HCT116 (cell line): Measurements from ENCODE around the gene TAF11. TPM values are rescaled to one million over a fixed set of nuclear protein-coding genes. Genes with fewer than 3 reads are reported as not detected.

Experiments
- ATAC-seq: fragments of 200-7000 bp; cut with Tn5 transposase; 2 replicates; pipeline ENCODE4 v1.9.1; 2020; ENCODE audit warnings: mild to moderate bottlenecking, moderate library complexity
- BruUV-seq: library from RNA; stranded (reverse); fragments of 400-500 nt; replicated peaks from 2 replicates; lab custom pipeline; 2021; lab: Mats Ljungman, UMichigan
- CTCF ChIA-PET: fragments of 300-600 bp; sonication (Branson Sonifier 250); formaldehyde crosslinking; loops from one replicate; lab custom pipeline; 2021; ENCODE audit warnings: antibody characterized with exemption; lab: Charles Lee
- POLR2A ChIA-PET: fragments of 300-600, 350-600 bp; sonication (Branson Sonifier 250); formaldehyde crosslinking; loops from one replicate; lab custom pipeline; 2021; ENCODE audit warnings: antibody characterized with exemption; lab: Charles Lee
- RAD21 ChIA-PET, 2 experiments: fragments of 300-600 bp; sonication (Branson Sonifier 250); formaldehyde crosslinking; loops; one replicate each; lab custom pipeline; 2023; ENCODE audit warnings: low total read pairs in 2 of 2; ENCODE audit not compliant: uncharacterized antibody in 2 of 2, unreplicated experiment in 2 of 2, low non-redundant PET in 1 of 2; lab: Charles Lee
- DNase-seq: peaks from one replicate; pipeline ENCODE4 v3.0.0-alpha.2; 2010; ENCODE audit warnings: low read depth, low spot score
- H2AFZ ChIP-seq: fragments of 200-600 bp; shearing (Covaris generic), sonication (generic); 2 replicates; pipeline ENCODE4 v1.6.1; 2017; ENCODE audit warnings: low read depth, mixed run types, mixed read lengths, antibody characterized with exemption, low read length; ENCODE audit not compliant: poor library complexity, severe bottlenecking
- H3K27ac ChIP-seq: 2 replicates; pipeline ENCODE4 v1.5.1; 2012; ENCODE audit warnings: low read depth, low read length
- H3K27me3 ChIP-seq: fragments of 200-600 bp; sonication (generic); 2 replicates; pipeline ENCODE4 v1.6.1; 2016; ENCODE audit warnings: mixed run types, low read length, mixed read lengths; ENCODE audit not compliant: insufficient read depth
- H3K36me3 ChIP-seq, 2 experiments: fragments of 200-500 bp in 1 of 2; fragments of 200-600 bp in 1 of 2; sonication (Bioruptor generic) in 1 of 2; sonication (generic) in 1 of 2; 2 replicates each; pipeline versions ENCODE4 v1.5.1 to v1.6.1; 2014 to 2016; ENCODE audit warnings: low read length in 2 of 2, inconsistent platforms in 1 of 2, mixed read lengths in 1 of 2, mixed run types in 1 of 2; ENCODE audit not compliant: insufficient read depth in 2 of 2, control insufficient read depth in 1 of 2
- H3K4me1 ChIP-seq, 2 experiments: fragments of 200-600 bp in 1 of 2; sonication (generic) in 1 of 2; 2 replicates each; pipeline versions ENCODE4 v1.5.1 to v1.6.1; 2012 to 2017; ENCODE audit warnings: low read length in 2 of 2, inconsistent platforms in 1 of 2, mild to moderate bottlenecking in 1 of 2, mixed read lengths in 1 of 2, mixed run types in 1 of 2, moderate library complexity in 1 of 2; ENCODE audit not compliant: insufficient read depth in 2 of 2, control insufficient read depth in 1 of 2
- H3K4me2 ChIP-seq: fragments of 200-600 bp; sonication (generic); 2 replicates; pipeline ENCODE4 v1.6.1; 2017; ENCODE audit warnings: mixed run types, low read length, mixed read lengths
- H3K4me3 ChIP-seq, 2 experiments: fragments of 200-600 bp in 1 of 2; sonication (generic) in 1 of 2; replicated peaks in 1 of 2; 2 replicates each; pipeline ENCODE4 v1.5.1; 2011 to 2016; ENCODE audit warnings: low read length in 2 of 2, control low read depth in 1 of 2, low read depth in 1 of 2, mild to moderate bottlenecking in 1 of 2, mixed read lengths in 1 of 2, mixed run types in 1 of 2
- H3K79me2 ChIP-seq: fragments of 200-600 bp; sonication (generic); 2 replicates; pipeline ENCODE4 v1.6.1; 2017; ENCODE audit warnings: mild to moderate bottlenecking, mixed run types, low read length, moderate library complexity, mixed read lengths; ENCODE audit not compliant: insufficient read depth
- H3K9ac ChIP-seq: fragments of 200-600 bp; sonication (generic); 2 replicates; pipeline ENCODE4 v1.6.1; 2016; ENCODE audit warnings: low read length, mixed read lengths
- H3K9me2 ChIP-seq: fragments of 200-600 bp; sonication (generic), shearing (Covaris generic); 2 replicates; pipeline ENCODE4 v1.6.1; 2017; ENCODE audit warnings: mixed run types, mild to moderate bottlenecking, moderate library complexity; ENCODE audit not compliant: insufficient read depth
- H3K9me3 ChIP-seq, 2 experiments: fragments of 200-500 bp in 1 of 2; fragments of 200-600 bp in 1 of 2; sonication (Bioruptor generic) in 1 of 2; sonication (generic) in 1 of 2; 2 replicates each; pipeline ENCODE4 v1.6.1; 2014 to 2017; ENCODE audit warnings: low read length in 2 of 2, mixed read lengths in 2 of 2, inconsistent platforms in 1 of 2, low read depth in 1 of 2, mild to moderate bottlenecking in 1 of 2, mixed run types in 1 of 2, moderate library complexity in 1 of 2; ENCODE audit not compliant: control insufficient read depth in 1 of 2, insufficient read depth in 1 of 2
- H4K20me1 ChIP-seq: fragments of 200-600 bp; sonication (generic), shearing (Covaris generic); 2 replicates; pipeline ENCODE4 v1.6.1; 2017; ENCODE audit warnings: mixed run types, mild to moderate bottlenecking, moderate library complexity; ENCODE audit not compliant: insufficient read depth
- ATF3 ChIP-seq: IDR thresholded peaks from 2 replicates; pipeline ENCODE4 v1.6.1; 2012
- CBX3 ChIP-seq: IDR thresholded peaks from 2 replicates; pipeline ENCODE4 v1.6.1; 2012; ENCODE audit warnings: low read depth
- CEBPB ChIP-seq: IDR thresholded peaks from 2 replicates; pipeline ENCODE4 v1.6.1; 2012; ENCODE audit warnings: low read depth
- EGR1 ChIP-seq: IDR thresholded peaks from 2 replicates; pipeline ENCODE4 v1.6.1; 2012; ENCODE audit warnings: low read depth
- ELF1 ChIP-seq: IDR thresholded peaks from 2 replicates; pipeline ENCODE4 v1.6.1; 2012; ENCODE audit warnings: low read depth, borderline replicate concordance
- EZH2 ChIP-seq: fragments of 200-600 bp; sonication (generic); IDR thresholded peaks from 2 replicates; pipeline ENCODE4 v1.6.1; 2017; ENCODE audit warnings: antibody characterized with exemption, mixed run types
- EZH2phosphoT487 ChIP-seq: fragments of 200-600 bp; IDR thresholded peaks from 2 replicates; pipeline ENCODE4 v1.6.1; 2018; ENCODE audit warnings: antibody characterized with exemption, borderline replicate concordance
- POLR2A ChIP-seq: IDR thresholded peaks from 2 replicates; pipeline ENCODE4 v1.7.0; 2011; ENCODE audit warnings: borderline replicate concordance; ENCODE audit not compliant: insufficient read depth, insufficient read length; ENCODE audit errors: extremely low read depth
- POLR2AphosphoS5 ChIP-seq: IDR thresholded peaks from 2 replicates; pipeline ENCODE4 v1.6.1; 2011; ENCODE audit warnings: mild to moderate bottlenecking, low read depth, low read length, moderate library complexity
- RAD21 ChIP-seq: IDR thresholded peaks from 2 replicates; pipeline ENCODE4 v1.6.1; 2012; ENCODE audit warnings: low read depth, mild to moderate bottlenecking
- REST ChIP-seq: IDR thresholded peaks from 2 replicates; pipeline ENCODE4 v1.6.1; 2012; ENCODE audit warnings: low read depth
- SIN3A ChIP-seq: IDR thresholded peaks from 2 replicates; pipeline ENCODE4 v1.6.1; 2012; ENCODE audit warnings: low read depth
- SP1 ChIP-seq: IDR thresholded peaks from 2 replicates; pipeline ENCODE4 v1.6.1; 2012; ENCODE audit warnings: low read depth
- SRF ChIP-seq: IDR thresholded peaks from 2 replicates; pipeline ENCODE4 v1.6.1; 2012; ENCODE audit warnings: low read depth
- TCF7L2 ChIP-seq: IDR thresholded peaks from 2 replicates; pipeline ENCODE4 v1.7.0; 2011; ENCODE audit warnings: borderline replicate concordance, inconsistent platforms; ENCODE audit not compliant: insufficient read depth, insufficient read length; ENCODE audit errors: extremely low read depth
- YY1 ChIP-seq: IDR thresholded peaks from 2 replicates; pipeline ENCODE4 v1.6.1; 2011; ENCODE audit warnings: low read length, low read depth, moderate library complexity, mild to moderate bottlenecking; ENCODE audit not compliant: insufficient replicate concordance; ENCODE audit errors: extremely low read depth
- ZFX ChIP-seq: fragments of 450-650 bp; IDR thresholded peaks from 2 replicates; pipeline ENCODE4 v1.6.1; 2017
- ZNF274 ChIP-seq: fragments of 200-500 bp; sonication (Bioruptor generic); IDR thresholded peaks from 2 replicates; pipeline ENCODE4 v1.6.1; 2014; ENCODE audit warnings: mild to moderate bottlenecking, low read depth, low read length, inconsistent platforms
- intact Hi-C: fragments of 100-400 bp; cut with micrococcal nuclease; formaldehyde crosslinking; loops from 2 replicates; pipeline ENCODE4 v1.10.0; 2022
- total RNA-seq: library from RNA; stranded (reverse); gene quantifications from one replicate; pipeline ENCODE4 v1.2.1, GENCODE V29; 2021; ENCODE audit not compliant: unreplicated experiment
- TF ChIP-seq, protein P1 (sequence below): IDR thresholded peaks from 2 replicates; pipeline ENCODE4 v1.6.1; 2011; ENCODE audit warnings: mild to moderate bottlenecking, low read length, moderate library complexity; ENCODE audit not compliant: insufficient replicate concordance; ENCODE audit errors: extremely low read depth
- TF ChIP-seq, protein P2 (sequence below): IDR thresholded peaks from 2 replicates; pipeline ENCODE4 v1.6.1; 2012

The TAF11 gene
- total RNA-seq, 1 experiment from 2014 or later, result 23.7 TPM

- Histone ChIP-seq H3K9ac (peak within 1 kb of the TSS; percentile 84), H3K36me3 (no peaks in the 10 kb centered on the region), H3K79me2 (peaks cover 85% of the 10 kb centered on the region), H3K27me3 (no peaks in the 10 kb centered on the region), H3K4me3 (peak within 1 kb of the TSS; percentile 81 to 87), H3K4me2 (peak within 1 kb of the TSS; percentile 93), H2AFZ (peak within 1 kb of the TSS; percentile 49), H3K9me3 (no peaks in the 10 kb centered on the region), H3K9me2 (no peaks in the 10 kb centered on the region), H3K4me1 (peaks cover 10 to 17% of the 10 kb centered on the region in 2 experiments), H3K27ac (peak within 1 kb of the TSS; percentile 65), H4K20me1 (no peaks in the 10 kb centered on the region)
- ATAC-seq, result peak; percentile 83
- BruUV-seq, result no TSS peak
- ChIA-PET RAD21 (no interaction called here), CTCF (interaction anchor here (1.0 kb wide), 1 partner anchor 251 kb away, joined by 3 read pairs; no protein-coding TSS in a partner anchor), POLR2A (interaction anchor here (2.0 kb wide), 1 partner anchor 10 kb away, joined by 4 read pairs; no protein-coding TSS in a partner anchor)
- intact Hi-C loops, result loop anchor here (2.0 kb wide), 1 partner anchor 132 kb away; the partner anchor contains the start of gene SNRPC
- DNase-seq, result peak; percentile 73
- no peak for TF ChIP-seq CEBPB
- peak; percentile 64; the same call in 1 of the 2 replicates for TF ChIP-seq SP1
- TF ChIP-seq ZFX, result no peak; the same call in 1 of the 2 replicates
- no peak for TF ChIP-seq CBX3
- peak; percentile 54 for TF ChIP-seq SIN3A
- no peak for TF ChIP-seq REST
- TF ChIP-seq EZH2phosphoT487, result no peak
- TF ChIP-seq, protein P1, sequence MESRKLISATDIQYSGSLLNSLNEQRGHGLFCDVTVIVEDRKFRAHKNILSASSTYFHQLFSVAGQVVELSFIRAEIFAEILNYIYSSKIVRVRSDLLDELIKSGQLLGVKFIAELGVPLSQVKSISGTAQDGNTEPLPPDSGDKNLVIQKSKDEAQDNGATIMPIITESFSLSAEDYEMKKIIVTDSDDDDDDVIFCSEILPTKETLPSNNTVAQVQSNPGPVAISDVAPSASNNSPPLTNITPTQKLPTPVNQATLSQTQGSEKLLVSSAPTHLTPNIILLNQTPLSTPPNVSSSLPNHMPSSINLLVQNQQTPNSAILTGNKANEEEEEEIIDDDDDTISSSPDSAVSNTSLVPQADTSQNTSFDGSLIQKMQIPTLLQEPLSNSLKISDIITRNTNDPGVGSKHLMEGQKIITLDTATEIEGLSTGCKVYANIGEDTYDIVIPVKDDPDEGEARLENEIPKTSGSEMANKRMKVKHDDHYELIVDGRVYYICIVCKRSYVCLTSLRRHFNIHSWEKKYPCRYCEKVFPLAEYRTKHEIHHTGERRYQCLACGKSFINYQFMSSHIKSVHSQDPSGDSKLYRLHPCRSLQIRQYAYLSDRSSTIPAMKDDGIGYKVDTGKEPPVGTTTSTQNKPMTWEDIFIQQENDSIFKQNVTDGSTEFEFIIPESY, result no peak
- peak; percentile 67 for TF ChIP-seq POLR2A
- peak; percentile 71 for TF ChIP-seq ELF1
- TF ChIP-seq ATF3, result no peak
- peak; percentile 18 for TF ChIP-seq YY1
- TF ChIP-seq TCF7L2, result no peak
- TF ChIP-seq POLR2AphosphoS5, result peak; percentile 66
- no peak for TF ChIP-seq RAD21
- TF ChIP-seq SRF, result no peak
- TF ChIP-seq EZH2, result no peak
- TF ChIP-seq, protein P2, sequence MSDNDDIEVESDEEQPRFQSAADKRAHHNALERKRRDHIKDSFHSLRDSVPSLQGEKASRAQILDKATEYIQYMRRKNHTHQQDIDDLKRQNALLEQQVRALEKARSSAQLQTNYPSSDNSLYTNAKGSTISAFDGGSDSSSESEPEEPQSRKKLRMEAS, result peak; percentile 74
- peak; percentile 90 for TF ChIP-seq EGR1
- TF ChIP-seq ZNF274, result no peak
Observed at GRCh38 chr6:34888874-34889555, 1.2 kb upstream of the TAF11 start, which contains the start of gene ANKS1A. Gene ANKS1A, plus strand, starts transcription at chr6:34889255. Its CDS starts 148 bp downstream, at chr6:34889403.
